HG02623 (cell line): Measurements from ENCODE around the gene DLGAP1.

Experiments used
- ATAC-seq: cut with Tn5 transposase; IDR thresholded peaks from one replicate; pipeline ENCODE4 v1.9.1; 2021; ENCODE audit warnings: moderate library complexity; ENCODE audit not compliant: unreplicated experiment

The DLGAP1 gene

GRCh38 chr18:3463051-3463450 is 992.1 kb downstream of the DLGAP1 start:
- no peak for ATAC-seq

- no peak for ATAC-seq
These were observed 993.4 kb downstream of the DLGAP1 start for GRCh38 chr18:3461704-3462103.

- ATAC-seq: no peak
These were observed 994.2 kb downstream of the DLGAP1 start for GRCh38 chr18:3460823-3461398.

- peak; percentile 49 for ATAC-seq
These were observed 995.9 kb downstream of the DLGAP1 start for GRCh38 chr18:3458952-3459853.

- ATAC-seq: no peak
These were observed 996.7 kb downstream of the DLGAP1 start for GRCh38 chr18:3458378-3458777.

- ATAC-seq: no peak
These were observed 997.8 kb downstream of the DLGAP1 start for GRCh38 chr18:3457261-3457724.

GRCh38 chr18:3456686-3457069 is 998.4 kb downstream of the DLGAP1 start:
- no peak for ATAC-seq

- ATAC-seq: no peak
These were observed 999.0 kb downstream of the DLGAP1 start for GRCh38 chr18:3455907-3456685.

GRCh38 chr18:3455090-3455635 is 999.9 kb downstream of the DLGAP1 start:
- no peak for ATAC-seq

GRCh38 chr18:3454365-3455089 is 1000.6 kb downstream of the DLGAP1 start:
- no peak for ATAC-seq

- ATAC-seq: no peak
These were observed 1001.4 kb downstream of the DLGAP1 start for GRCh38 chr18:3453540-3454364.

GRCh38 chr18:3452750-3453539 is 1002.2 kb downstream of the DLGAP1 start:
- ATAC-seq: no peak

GRCh38 chr18:3451989-3452749 is 1002.9 kb downstream of the DLGAP1 start:
- no peak for ATAC-seq

- no peak for ATAC-seq
These were observed 1003.7 kb downstream of the DLGAP1 start for GRCh38 chr18:3451183-3451988.

GRCh38 chr18:3450799-3451182 is 1004.3 kb downstream of the DLGAP1 start:
- ATAC-seq: no peak

GRCh38 chr18:3450012-3450798 is 1004.9 kb downstream of the DLGAP1 start, which contains the start of gene TGIF1:
TGIF1 (plus strand) TSS chr18:3450172; CDS start chr18:3450490, 318 bp downstream.
- no peak for ATAC-seq
